RWPE2 (cell line): ENCODE measurements around the gene SVIL.
A peak's percentile ranks its signal among the peaks of the same experiment; 100 is the strongest.
"Not testable (repeated sequence)": the region's sequence is repeated elsewhere in the genome, so short reads cannot be mapped to it uniquely, and the experiment has no call there.

Experiments used
- ATAC-seq: fragments of 200-7000 bp; cut with Tn5 transposase; 3 replicates; pipeline ENCODE4 v1.9.1; 2021; ENCODE audit warnings: low read depth
- DNase-seq: peaks from one replicate; pipeline ENCODE4 v3.0.0-alpha.2; 2020; ENCODE audit warnings: low spot score
- H3K27ac ChIP-seq: fragments of 450-650 bp; 2 replicates; pipeline ENCODE4 v1.5.1; 2017; ENCODE audit warnings: mild to moderate bottlenecking; ENCODE audit not compliant: poor library complexity, severe bottlenecking
- H3K27me3 ChIP-seq: fragments of 250-450 bp; sonication (Bioruptor Pico); 2 replicates; pipeline ENCODE4 v1.5.1; 2021; ENCODE audit warnings: mild to moderate bottlenecking, moderate library complexity; ENCODE audit not compliant: insufficient read depth, poor library complexity, severe bottlenecking
- H3K36me3 ChIP-seq: fragments of 250-450 bp; sonication (Bioruptor Pico); 2 replicates; pipeline ENCODE4 v1.5.1; 2020; ENCODE audit warnings: low read depth, mild to moderate bottlenecking, moderate library complexity
- H3K4me1 ChIP-seq: fragments of 250-450 bp; sonication (Bioruptor Pico); 2 replicates; pipeline ENCODE4 v1.5.1; 2021; ENCODE audit warnings: mild to moderate bottlenecking, moderate library complexity; ENCODE audit not compliant: insufficient read depth, poor library complexity, severe bottlenecking
- H3K4me3 ChIP-seq: fragments of 250-450 bp; sonication (Bioruptor Pico); 2 replicates; pipeline ENCODE4 v1.5.1; 2021; ENCODE audit warnings: mild to moderate bottlenecking, moderate library complexity; ENCODE audit not compliant: severe bottlenecking
- H3K9me3 ChIP-seq: fragments of 250-450 bp; sonication (Bioruptor Pico); 2 replicates; pipeline ENCODE4 v1.5.1; 2021; ENCODE audit warnings: mild to moderate bottlenecking, moderate library complexity; ENCODE audit not compliant: severe bottlenecking
- CTCF ChIP-seq: fragments of 450-650 bp; IDR thresholded peaks from one replicate; pipeline ENCODE4 v1.5.1; 2017; ENCODE audit warnings: mild to moderate bottlenecking, moderate library complexity; ENCODE audit not compliant: poor library complexity, severe bottlenecking

The SVIL gene

DNA sequence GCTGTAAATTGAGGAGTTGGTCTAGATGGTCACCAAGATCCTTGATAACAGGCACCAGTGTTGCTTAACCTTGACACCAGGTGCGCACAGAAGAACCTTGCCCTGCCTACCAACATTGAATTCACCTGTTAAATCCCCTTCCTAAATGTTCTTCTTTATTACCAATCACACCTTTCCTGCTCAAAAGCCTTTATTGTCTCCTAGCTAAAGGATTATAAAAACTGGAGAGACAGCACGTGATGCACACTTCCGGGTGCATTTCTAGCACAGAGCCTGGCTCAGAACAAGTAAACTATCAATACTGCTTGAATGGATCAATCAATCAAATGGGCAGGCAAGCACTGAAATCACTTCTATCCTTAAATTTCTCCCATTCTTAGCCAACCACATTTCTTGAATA is 56.3 kb downstream of the SVIL start:
- Histone ChIP-seq H3K4me3 (no peak overlapping the region), H3K27ac (no peak overlapping the region), H3K27me3 (no peaks in the 10 kb centered on the region), H3K4me1 (peaks cover 10% of the 10 kb centered on the region), H3K36me3 (no peaks in the 10 kb centered on the region), H3K9me3 (no peaks in the 10 kb centered on the region)
- ATAC-seq (no peak), DNase-seq (no peak)
- no peak for TF ChIP-seq CTCF

GRCh38 chr10:29576681-29577080 is 58.1 kb downstream of the SVIL start:
- no peak for DNase-seq
- peak; percentile 48; the same call in 2 of the 3 replicates for ATAC-seq
- Histone ChIP-seq H3K4me3 (no peak overlapping the region), H3K27me3 (no peaks in the 10 kb centered on the region), H3K36me3 (no peaks in the 10 kb centered on the region), H3K9me3 (no peaks in the 10 kb centered on the region), H3K4me1 (peaks cover 10% of the 10 kb centered on the region), H3K27ac (peak overlapping the region; percentile 10)
- TF ChIP-seq CTCF, result no peak

DNA sequence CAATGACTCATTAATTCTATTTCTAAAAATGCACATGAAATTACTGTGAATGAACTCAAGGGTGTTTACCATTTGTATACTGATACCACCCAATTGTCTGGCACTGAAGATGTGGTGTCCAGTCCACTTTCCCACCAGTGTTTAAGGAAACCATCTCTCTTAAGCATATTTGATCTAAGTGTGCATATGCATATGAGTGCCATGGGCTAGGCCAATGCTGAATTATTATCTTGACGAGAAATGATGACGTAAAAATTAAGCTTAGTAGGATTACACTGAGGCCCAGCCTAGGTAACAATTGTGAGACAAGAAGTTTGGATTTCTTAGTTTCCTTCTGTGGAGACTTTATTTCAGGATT is 59.7 kb downstream of the SVIL start:
- TF ChIP-seq CTCF, result no peak
- no peak overlapping the region for H3K4me3 ChIP-seq
- no peaks in the 10 kb centered on the region for H3K9me3 ChIP-seq
- H3K27ac ChIP-seq, result no peak overlapping the region
- no peaks in the 10 kb centered on the region for H3K36me3 ChIP-seq
- peaks cover 10% of the 10 kb centered on the region for H3K4me1 ChIP-seq
- ATAC-seq (no peak), DNase-seq (no peak)
- H3K27me3 ChIP-seq, result no peaks in the 10 kb centered on the region

GRCh38 chr10:29574212-29575097 is 60.3 kb downstream of the SVIL start:
- H3K4me1 ChIP-seq, H3K36me3 ChIP-seq, H3K27me3 ChIP-seq, H3K27ac ChIP-seq, H3K9me3 ChIP-seq, H3K4me3 ChIP-seq, ATAC-seq, DNase-seq: not testable (repeated sequence)

DNA sequence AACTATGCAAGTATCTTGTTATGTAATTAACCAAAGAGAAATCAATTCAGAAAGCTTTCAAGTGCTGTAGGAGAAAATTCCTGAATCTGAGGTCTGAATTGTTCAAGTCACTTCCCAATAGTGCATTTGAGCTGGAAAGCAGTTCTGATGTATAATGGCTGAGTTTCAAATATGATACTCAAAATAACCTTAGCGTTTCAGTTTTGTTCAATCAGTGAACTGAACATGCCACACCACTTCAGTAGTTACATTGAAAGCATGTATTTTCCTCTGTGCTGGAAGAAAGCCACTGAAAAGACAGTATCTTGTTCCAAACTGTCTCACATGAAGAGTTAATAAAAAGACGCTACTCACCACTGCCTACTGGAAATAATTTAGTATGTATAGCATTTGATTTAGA is 64.5 kb downstream of the SVIL start:
- not testable (repeated sequence) for ATAC-seq, DNase-seq, H3K4me3 ChIP-seq

DNA sequence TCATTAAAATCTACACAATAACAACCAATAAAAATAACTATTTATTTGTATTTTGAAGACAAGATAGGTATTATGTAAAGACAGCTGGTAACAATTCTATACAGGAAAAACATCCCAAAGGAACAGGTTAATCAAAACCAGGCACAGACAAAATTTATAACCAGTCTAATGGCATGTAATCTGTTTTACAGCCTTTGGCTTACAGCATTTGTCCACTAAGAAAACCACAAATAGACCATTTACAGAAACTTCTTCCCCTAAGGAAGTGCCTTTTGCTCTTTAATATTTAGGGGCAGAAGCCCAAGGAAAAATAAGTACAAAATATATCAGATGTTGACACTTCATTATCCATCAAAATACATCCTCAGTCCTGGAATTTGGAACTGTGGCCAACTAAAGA is 65.0 kb downstream of the SVIL start:
- no peak for TF ChIP-seq CTCF
- no peaks in the 10 kb centered on the region for H3K27me3 ChIP-seq

More for the DNA sequence above, 64.5 kb downstream of the SVIL start:
- not testable (repeated sequence) for H3K27me3 ChIP-seq, H3K36me3 ChIP-seq, H3K4me1 ChIP-seq, H3K27ac ChIP-seq, H3K9me3 ChIP-seq

More for the DNA sequence above, 65.0 kb downstream of the SVIL start:
- Histone ChIP-seq H3K27ac (no peak overlapping the region), H3K4me1 (no peaks in the 10 kb centered on the region), H3K36me3 (no peaks in the 10 kb centered on the region), H3K4me3 (no peak overlapping the region), H3K9me3 (no peaks in the 10 kb centered on the region)
- no peak for ATAC-seq
- no peak for DNase-seq
